Smooth muscle cell (in vitro differentiated cells): ENCODE results near the gene TRAPPC1. TPM values are rescaled to one million over a fixed set of nuclear protein-coding genes. Genes with fewer than 3 reads are reported as not detected.

Experiments used
- DNase-seq: peaks from one replicate; lab custom pipeline; 2025; ENCODE audit not compliant: unreplicated experiment; lab: John Stamatoyannopoulos, UW
- H2AFZ ChIP-seq: fragments of 200-600 bp; sonication (generic); 2 replicates; pipeline ENCODE4 v1.6.0; 2016; ENCODE audit warnings: antibody characterized with exemption, low read depth, mild to moderate bottlenecking
- H3F3A ChIP-seq: fragments of 200-600 bp; sonication (generic); 2 replicates; pipeline ENCODE4 v1.6.0; 2017; ENCODE audit warnings: antibody characterized with exemption, low read depth
- H3K27ac ChIP-seq: fragments of 200-600 bp; sonication (generic); 2 replicates; pipeline ENCODE4 v1.5.1; 2016; ENCODE audit warnings: low read depth, mild to moderate bottlenecking
- H3K27me3 ChIP-seq: fragments of 200-600 bp; sonication (generic); 2 replicates; pipeline ENCODE4 v1.6.1; 2016; ENCODE audit warnings: low read depth, mild to moderate bottlenecking
- H3K36me3 ChIP-seq: fragments of 200-600 bp; sonication (generic); 2 replicates; pipeline ENCODE4 v1.5.1; 2016; ENCODE audit warnings: low read depth
- H3K4me1 ChIP-seq: fragments of 200-600 bp; sonication (generic); 2 replicates; pipeline ENCODE4 v1.5.1; 2016; ENCODE audit warnings: low read depth
- H3K4me2 ChIP-seq: fragments of 200-600 bp; sonication (generic); 2 replicates; pipeline ENCODE4 v1.6.0; 2016; ENCODE audit warnings: mild to moderate bottlenecking
- H3K4me3 ChIP-seq: fragments of 200-600 bp; sonication (generic); 2 replicates; pipeline ENCODE4 v1.5.1; 2016; ENCODE audit warnings: mild to moderate bottlenecking
- H3K79me2 ChIP-seq: fragments of 200-600 bp; sonication (generic); 2 replicates; pipeline ENCODE4 v1.6.0; 2016; ENCODE audit warnings: low read depth, mild to moderate bottlenecking
- H3K9ac ChIP-seq: fragments of 200-600 bp; sonication (generic); 2 replicates; pipeline ENCODE4 v1.6.0; 2016; ENCODE audit warnings: low read depth
- H3K9me3 ChIP-seq: fragments of 200-600 bp; sonication (generic); replicated peaks from 2 replicates; pipeline ENCODE4 v1.5.1; 2016; ENCODE audit warnings: low read depth
- H4K20me1 ChIP-seq: fragments of 200-600 bp; sonication (generic); 2 replicates; pipeline ENCODE4 v1.6.0; 2016; ENCODE audit warnings: low read depth
- WGBS: methylation state at CpG from one replicate; pipeline ENCODE4 v1.1.7; 2016; ENCODE audit warnings: low lambda C conversion rate; 5-methylcytosine and 5-hydroxymethylcytosine counted together
- polyA plus RNA-seq: library from polyadenylated mRNA; unstranded; fragments of >200 nt; fragmentation: Nextera tagmentation; extraction: Ambion mirVana; gene quantifications from 2 replicates; pipeline ENCODE4 v1.2.1, GENCODE V29; 2016
- total RNA-seq: library from RNA; depleted of rRNA; stranded (reverse); fragments of >200 nt; gene quantifications from 2 replicates; pipeline ENCODE4 v1.2.3, GENCODE V29; 2014
- TF ChIP-seq, protein P1 (sequence below): fragments of 200-600 bp; sonication (generic); IDR thresholded peaks from 2 replicates; pipeline ENCODE4 v1.5.1; 2017; ENCODE audit warnings: borderline replicate concordance, mild to moderate bottlenecking, antibody characterized with exemption; ENCODE audit not compliant: insufficient read depth, poor library complexity, severe bottlenecking

TRAPPC1 gene
- total and polyA plus RNA-seq, 2 experiments from 2014 or later, result 56.2 to 392 TPM

DNA sequence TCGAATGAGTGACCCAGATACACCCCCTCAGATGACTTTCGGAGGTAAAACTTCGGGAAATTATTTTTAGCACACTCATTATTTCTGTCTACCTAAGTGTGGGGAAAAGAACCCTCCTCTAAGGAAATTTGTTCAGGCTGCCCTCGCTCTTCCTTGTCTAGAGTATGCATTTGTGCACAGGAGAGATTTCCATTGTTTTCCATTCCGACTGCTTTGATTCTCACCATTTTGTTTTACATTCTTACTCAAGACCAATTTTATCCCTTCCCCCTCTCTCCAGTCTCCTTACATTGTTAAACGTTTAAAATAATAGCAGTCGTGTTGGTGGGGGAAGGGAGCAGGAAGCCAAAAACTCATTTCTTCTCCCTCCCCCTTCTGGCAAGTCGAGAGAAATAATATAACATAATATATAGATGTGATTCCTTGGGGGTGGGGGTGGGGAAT is 44.7 kb downstream of the TRAPPC1 start:
- Histone ChIP-seq H3K4me2 (peak overlapping the region; percentile 100), H3K27ac (peak overlapping the region; percentile 58), H3K4me3 (peak overlapping the region; percentile 87), H2AFZ (peak overlapping the region; percentile 13), H3K36me3 (no peaks in the 10 kb centered on the region), H4K20me1 (no peaks in the 10 kb centered on the region), H3K4me1 (peaks cover 51% of the 10 kb centered on the region), H3F3A (peaks cover 17% of the 10 kb centered on the region), H3K27me3 (no peaks in the 10 kb centered on the region), H3K9me3 (no peaks in the 10 kb centered on the region), H3K9ac (peak overlapping the region; percentile 65), H3K79me2 (peaks cover 15% of the 10 kb centered on the region)
- DNase-seq, result no peak
- WGBS, result 5% methylated on average over 8 of the region's 8 CpGs
- TF ChIP-seq, protein P1, sequence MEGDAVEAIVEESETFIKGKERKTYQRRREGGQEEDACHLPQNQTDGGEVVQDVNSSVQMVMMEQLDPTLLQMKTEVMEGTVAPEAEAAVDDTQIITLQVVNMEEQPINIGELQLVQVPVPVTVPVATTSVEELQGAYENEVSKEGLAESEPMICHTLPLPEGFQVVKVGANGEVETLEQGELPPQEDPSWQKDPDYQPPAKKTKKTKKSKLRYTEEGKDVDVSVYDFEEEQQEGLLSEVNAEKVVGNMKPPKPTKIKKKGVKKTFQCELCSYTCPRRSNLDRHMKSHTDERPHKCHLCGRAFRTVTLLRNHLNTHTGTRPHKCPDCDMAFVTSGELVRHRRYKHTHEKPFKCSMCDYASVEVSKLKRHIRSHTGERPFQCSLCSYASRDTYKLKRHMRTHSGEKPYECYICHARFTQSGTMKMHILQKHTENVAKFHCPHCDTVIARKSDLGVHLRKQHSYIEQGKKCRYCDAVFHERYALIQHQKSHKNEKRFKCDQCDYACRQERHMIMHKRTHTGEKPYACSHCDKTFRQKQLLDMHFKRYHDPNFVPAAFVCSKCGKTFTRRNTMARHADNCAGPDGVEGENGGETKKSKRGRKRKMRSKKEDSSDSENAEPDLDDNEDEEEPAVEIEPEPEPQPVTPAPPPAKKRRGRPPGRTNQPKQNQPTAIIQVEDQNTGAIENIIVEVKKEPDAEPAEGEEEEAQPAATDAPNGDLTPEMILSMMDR, result no peak

GRCh38 chr17:7886227-7887037 is 45.3 kb downstream of the TRAPPC1 start:
- Histone ChIP-seq H3K4me2 (peak overlapping the region; percentile 100), H4K20me1 (no peaks in the 10 kb centered on the region), H2AFZ (peak overlapping the region; percentile 3), H3F3A (peaks cover 17% of the 10 kb centered on the region), H3K9ac (peak overlapping the region; percentile 65), H3K4me1 (peaks cover 51% of the 10 kb centered on the region), H3K27me3 (no peaks in the 10 kb centered on the region), H3K36me3 (no peaks in the 10 kb centered on the region), H3K27ac (peak overlapping the region; percentile 58), H3K79me2 (peaks cover 15% of the 10 kb centered on the region), H3K9me3 (no peaks in the 10 kb centered on the region), H3K4me3 (peak overlapping the region; percentile 87)
- TF ChIP-seq, protein P1, result no peak
- DNase-seq, result no peak
- 2% methylated on average over 30 of the region's 30 CpGs for WGBS

DNA sequence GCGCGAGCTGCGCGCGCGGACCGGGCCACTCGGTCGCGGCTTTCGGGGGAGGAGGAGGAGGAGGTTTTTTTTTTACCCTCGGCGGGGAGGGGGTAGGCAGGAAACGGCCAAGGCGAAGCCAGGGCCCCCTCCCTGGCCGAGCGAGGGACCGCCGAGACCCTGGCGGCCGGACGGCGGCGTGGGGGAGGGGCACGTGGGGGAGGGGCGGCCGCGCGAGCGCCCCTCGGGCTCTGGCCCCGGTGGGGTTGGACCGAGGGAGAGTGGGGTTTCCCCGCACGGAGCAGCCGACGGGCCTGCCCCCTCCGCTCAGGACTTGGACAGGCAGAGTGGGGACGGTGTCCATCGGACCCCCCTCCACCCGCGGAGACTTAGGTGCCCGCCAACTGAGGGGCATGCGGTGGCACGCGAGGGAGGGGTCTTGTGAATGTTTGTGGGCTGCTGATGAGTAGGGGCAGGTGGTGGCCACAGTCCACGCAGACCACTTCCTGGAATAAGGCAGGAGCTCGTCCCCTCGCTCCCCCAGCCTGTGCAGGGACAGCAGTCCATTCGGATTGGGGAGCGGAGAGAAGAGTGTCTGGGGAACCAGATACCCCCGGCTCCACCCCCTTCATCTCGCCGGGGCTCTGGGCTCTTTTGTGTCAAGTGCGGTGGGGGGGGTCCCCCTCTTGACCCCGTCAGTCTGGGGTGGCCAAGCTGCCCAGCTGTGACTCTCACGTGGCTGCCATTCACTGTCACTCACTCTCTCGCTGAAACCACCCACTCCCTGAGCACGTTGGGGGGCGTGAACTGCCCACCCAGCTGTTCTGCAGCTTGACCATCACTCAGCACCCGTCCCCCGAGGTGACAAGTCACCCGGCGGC is 46.1 kb downstream of the TRAPPC1 start:
- under 1% methylated on average over 33 of the region's 64 CpGs for WGBS
- no peak for DNase-seq
- Histone ChIP-seq H3F3A (peaks cover 17% of the 10 kb centered on the region), H3K4me2 (peak overlapping the region; percentile 100), H3K9ac (peak overlapping the region; percentile 65), H4K20me1 (no peaks in the 10 kb centered on the region), H3K4me3 (peak overlapping the region; percentile 87), H3K4me1 (peaks cover 51% of the 10 kb centered on the region), H3K79me2 (peaks cover 15% of the 10 kb centered on the region), H3K27ac (peak overlapping the region; percentile 58), H3K9me3 (no peaks in the 10 kb centered on the region), H3K27me3 (no peaks in the 10 kb centered on the region), H3K36me3 (no peaks in the 10 kb centered on the region), H2AFZ (peak overlapping the region; percentile 18)
- TF ChIP-seq, protein P1, result no peak
